Smooth muscle cell (in vitro differentiated cells): ENCODE measurements around the gene PPIL6. TPM values are rescaled to one million over a fixed set of nuclear protein-coding genes. Genes with fewer than 3 reads are reported as not detected.

Experiments used
- DNase-seq: peaks from one replicate; lab custom pipeline; 2025; ENCODE audit not compliant: unreplicated experiment; lab: John Stamatoyannopoulos, UW
- H2AFZ ChIP-seq: fragments of 200-600 bp; sonication (generic); 2 replicates; pipeline ENCODE4 v1.6.0; 2016; ENCODE audit warnings: antibody characterized with exemption, low read depth, mild to moderate bottlenecking
- H3F3A ChIP-seq: fragments of 200-600 bp; sonication (generic); 2 replicates; pipeline ENCODE4 v1.6.0; 2017; ENCODE audit warnings: antibody characterized with exemption, low read depth
- H3K27ac ChIP-seq: fragments of 200-600 bp; sonication (generic); 2 replicates; pipeline ENCODE4 v1.5.1; 2016; ENCODE audit warnings: low read depth, mild to moderate bottlenecking
- H3K27me3 ChIP-seq: fragments of 200-600 bp; sonication (generic); 2 replicates; pipeline ENCODE4 v1.6.1; 2016; ENCODE audit warnings: low read depth, mild to moderate bottlenecking
- H3K36me3 ChIP-seq: fragments of 200-600 bp; sonication (generic); 2 replicates; pipeline ENCODE4 v1.5.1; 2016; ENCODE audit warnings: low read depth
- H3K4me1 ChIP-seq: fragments of 200-600 bp; sonication (generic); 2 replicates; pipeline ENCODE4 v1.5.1; 2016; ENCODE audit warnings: low read depth
- H3K4me2 ChIP-seq: fragments of 200-600 bp; sonication (generic); 2 replicates; pipeline ENCODE4 v1.6.0; 2016; ENCODE audit warnings: mild to moderate bottlenecking
- H3K4me3 ChIP-seq: fragments of 200-600 bp; sonication (generic); 2 replicates; pipeline ENCODE4 v1.5.1; 2016; ENCODE audit warnings: mild to moderate bottlenecking
- H3K79me2 ChIP-seq: fragments of 200-600 bp; sonication (generic); 2 replicates; pipeline ENCODE4 v1.6.0; 2016; ENCODE audit warnings: low read depth, mild to moderate bottlenecking
- H3K9ac ChIP-seq: fragments of 200-600 bp; sonication (generic); 2 replicates; pipeline ENCODE4 v1.6.0; 2016; ENCODE audit warnings: low read depth
- H3K9me3 ChIP-seq: fragments of 200-600 bp; sonication (generic); replicated peaks from 2 replicates; pipeline ENCODE4 v1.5.1; 2016; ENCODE audit warnings: low read depth
- H4K20me1 ChIP-seq: fragments of 200-600 bp; sonication (generic); 2 replicates; pipeline ENCODE4 v1.6.0; 2016; ENCODE audit warnings: low read depth
- CTCF ChIP-seq: fragments of 200-600 bp; sonication (generic); IDR thresholded peaks from 2 replicates; pipeline ENCODE4 v1.5.1; 2017; ENCODE audit warnings: borderline replicate concordance, mild to moderate bottlenecking, antibody characterized with exemption; ENCODE audit not compliant: insufficient read depth, poor library complexity, severe bottlenecking
- WGBS: methylation state at CpG from one replicate; pipeline ENCODE4 v1.1.7; 2016; ENCODE audit warnings: low lambda C conversion rate; 5-methylcytosine and 5-hydroxymethylcytosine counted together
- polyA plus RNA-seq: library from polyadenylated mRNA; unstranded; fragments of >200 nt; fragmentation: Nextera tagmentation; extraction: Ambion mirVana; gene quantifications from 2 replicates; pipeline ENCODE4 v1.2.1, GENCODE V29; 2016
- total RNA-seq: library from RNA; depleted of rRNA; stranded (reverse); fragments of >200 nt; gene quantifications from 2 replicates; pipeline ENCODE4 v1.2.3, GENCODE V29; 2014

PPIL6 gene
- total and polyA plus RNA-seq, 2 experiments from 2014 or later = 1.3 to 1.7 TPM

GRCh38 chr6:109396046-109396718 lies 44.2 kb downstream of the PPIL6 start:
- H3K4me1 ChIP-seq = no peaks in the 10 kb centered on the region
- no peak overlapping the region for H3K9ac ChIP-seq
- no peak overlapping the region for H3K4me3 ChIP-seq
- WGBS = 89% methylated on average over 12 of the region's 12 CpGs
- no peak overlapping the region for H2AFZ ChIP-seq
- H3K27ac ChIP-seq = no peak overlapping the region
- H3K36me3 ChIP-seq = no peaks in the 10 kb centered on the region
- no peaks in the 10 kb centered on the region for H3F3A ChIP-seq
- H3K4me2 ChIP-seq = no peak overlapping the region
- H3K79me2 ChIP-seq = no peaks in the 10 kb centered on the region
- H3K9me3 ChIP-seq = no peaks in the 10 kb centered on the region
- no peaks in the 10 kb centered on the region for H3K27me3 ChIP-seq
- no peaks in the 10 kb centered on the region for H4K20me1 ChIP-seq
- no peak for DNase-seq
- no peak for TF ChIP-seq CTCF

GRCh38 chr6:109393886-109394281 lies 46.5 kb downstream of the PPIL6 start:
- no peak overlapping the region for H3K27ac ChIP-seq
- DNase-seq = no peak

GRCh38 chr6:109393157-109393885 lies 47.1 kb downstream of the PPIL6 start:
- H3K4me3 ChIP-seq = no peak overlapping the region
- H3K9ac ChIP-seq = no peak overlapping the region
- no peaks in the 10 kb centered on the region for H3K27me3 ChIP-seq
- H3K9me3 ChIP-seq = no peaks in the 10 kb centered on the region
- no peak overlapping the region for H3K27ac ChIP-seq
- TF ChIP-seq CTCF = no peak
- H3K4me2 ChIP-seq = no peak overlapping the region
- no peaks in the 10 kb centered on the region for H3K36me3 ChIP-seq
- H2AFZ ChIP-seq = no peak overlapping the region
- no peaks in the 10 kb centered on the region for H4K20me1 ChIP-seq
- 90% methylated on average over 5 of the region's 5 CpGs for WGBS
- no peaks in the 10 kb centered on the region for H3K79me2 ChIP-seq
- H3K4me1 ChIP-seq = no peaks in the 10 kb centered on the region
- DNase-seq = no peak
- H3F3A ChIP-seq = no peaks in the 10 kb centered on the region

More at GRCh38 chr6:109393886-109394281, 46.5 kb downstream of the PPIL6 start:
- H3K79me2 ChIP-seq = no peaks in the 10 kb centered on the region
- no peak overlapping the region for H3K4me2 ChIP-seq
- H3K9me3 ChIP-seq = no peaks in the 10 kb centered on the region
- no peaks in the 10 kb centered on the region for H3F3A ChIP-seq
- H2AFZ ChIP-seq = no peak overlapping the region
- no peaks in the 10 kb centered on the region for H3K36me3 ChIP-seq
- H3K4me1 ChIP-seq = no peaks in the 10 kb centered on the region
- no peaks in the 10 kb centered on the region for H4K20me1 ChIP-seq
- TF ChIP-seq CTCF = no peak
- WGBS = 50% methylated on average over 2 of the region's 2 CpGs
- no peak overlapping the region for H3K9ac ChIP-seq
- H3K4me3 ChIP-seq = no peak overlapping the region
- no peaks in the 10 kb centered on the region for H3K27me3 ChIP-seq
